T-helper 22 cell (primary cell): Measurements from ENCODE around the gene KASH5.

Experiments
- DNase-seq: peaks from one replicate; pipeline ENCODE4 v3.0.0-alpha.2; 2020; ENCODE audit warnings: low read depth

The KASH5 gene

DNA sequence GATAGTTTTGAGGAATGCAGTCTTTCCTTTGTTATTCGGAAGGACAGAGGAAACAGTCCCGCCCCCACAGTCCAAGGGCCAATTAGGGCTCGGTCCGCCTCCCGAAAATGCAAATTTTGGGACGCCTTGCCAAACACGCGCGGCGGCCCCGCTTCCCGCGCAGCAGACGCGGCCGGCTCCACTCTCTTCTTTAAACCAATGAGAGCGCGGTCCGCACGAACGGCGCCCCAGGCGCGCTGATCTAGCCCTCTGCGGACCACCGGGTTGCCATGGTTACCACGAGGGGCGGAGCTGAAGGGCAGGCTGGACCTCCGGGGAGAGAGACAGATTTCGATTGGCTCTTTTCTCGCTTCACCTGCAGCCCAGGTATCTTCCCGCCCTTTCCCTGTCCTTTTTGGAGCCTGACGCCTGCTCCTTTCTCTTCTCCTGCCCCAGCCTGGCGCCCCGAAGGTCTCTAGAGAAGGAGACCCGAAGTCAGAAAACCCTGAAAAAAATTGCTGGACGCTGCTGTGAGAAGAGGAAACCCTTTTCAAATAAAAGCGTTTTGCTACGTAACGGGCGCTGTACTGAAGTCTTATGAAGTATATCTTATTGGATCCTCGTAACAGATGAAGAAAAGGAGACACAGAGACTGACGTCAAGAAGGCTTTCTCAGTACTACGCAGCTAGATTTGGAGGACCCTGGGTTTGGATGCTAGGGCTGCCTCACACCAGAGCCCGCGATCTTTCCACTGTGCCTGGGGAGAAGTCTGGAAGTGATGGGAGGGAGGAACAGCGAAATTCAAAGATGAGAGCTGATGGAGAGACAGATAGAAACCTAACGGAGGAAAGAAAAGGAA is 33.2 kb downstream of the KASH5 start:
- DNase-seq = no peak

DNA sequence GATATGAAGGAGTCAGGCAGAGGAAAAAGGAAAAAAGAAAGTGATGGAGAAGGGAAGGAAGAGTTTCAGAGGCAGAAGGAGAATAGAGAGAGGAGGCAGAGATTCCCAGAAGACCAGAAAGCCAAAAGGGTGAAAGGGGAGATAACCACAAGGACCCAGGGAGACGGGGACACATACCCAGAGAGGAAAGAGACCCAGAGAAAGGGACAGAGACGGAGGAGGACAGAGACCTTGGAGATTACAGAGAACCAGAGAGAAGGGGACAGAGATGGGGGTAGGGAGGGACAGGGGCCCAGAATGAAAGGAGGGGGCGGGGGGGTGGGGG is 33.8 kb downstream of the KASH5 start:
- DNase-seq = no peak

DNA sequence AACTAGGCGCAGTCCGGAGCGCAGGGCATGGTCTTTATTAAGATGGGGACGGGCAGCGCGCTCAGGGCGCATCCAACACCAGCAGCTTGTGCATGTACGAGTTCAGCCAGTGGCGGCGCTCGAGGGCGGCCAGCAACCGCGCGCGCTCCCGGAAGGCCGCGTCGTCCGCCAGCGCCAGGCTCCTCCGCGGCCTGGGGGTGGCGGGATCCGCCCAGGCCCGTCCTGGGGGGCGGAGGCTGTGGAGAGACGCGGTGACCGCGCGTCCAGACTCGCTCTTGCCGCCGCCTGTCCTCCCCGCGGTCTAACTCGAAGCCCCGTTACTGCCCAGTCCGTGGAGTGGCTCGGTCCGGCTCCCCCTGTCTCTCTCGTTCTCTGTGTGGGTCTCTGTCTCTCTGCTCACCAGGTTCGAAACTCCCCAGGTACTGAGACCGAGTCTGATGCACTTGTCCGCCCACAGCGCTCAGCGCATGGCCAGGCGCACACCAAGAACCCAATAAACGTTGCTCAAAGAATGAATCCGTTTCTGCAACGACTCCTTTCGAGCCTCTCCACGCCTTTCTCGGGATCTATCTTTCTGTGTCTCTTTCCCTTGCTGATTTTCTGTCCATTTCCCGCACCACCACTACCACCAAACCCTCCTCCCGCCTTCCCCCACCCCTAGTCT is 34.5 kb downstream of the KASH5 start:
- peak; percentile 24 for DNase-seq

DNA sequence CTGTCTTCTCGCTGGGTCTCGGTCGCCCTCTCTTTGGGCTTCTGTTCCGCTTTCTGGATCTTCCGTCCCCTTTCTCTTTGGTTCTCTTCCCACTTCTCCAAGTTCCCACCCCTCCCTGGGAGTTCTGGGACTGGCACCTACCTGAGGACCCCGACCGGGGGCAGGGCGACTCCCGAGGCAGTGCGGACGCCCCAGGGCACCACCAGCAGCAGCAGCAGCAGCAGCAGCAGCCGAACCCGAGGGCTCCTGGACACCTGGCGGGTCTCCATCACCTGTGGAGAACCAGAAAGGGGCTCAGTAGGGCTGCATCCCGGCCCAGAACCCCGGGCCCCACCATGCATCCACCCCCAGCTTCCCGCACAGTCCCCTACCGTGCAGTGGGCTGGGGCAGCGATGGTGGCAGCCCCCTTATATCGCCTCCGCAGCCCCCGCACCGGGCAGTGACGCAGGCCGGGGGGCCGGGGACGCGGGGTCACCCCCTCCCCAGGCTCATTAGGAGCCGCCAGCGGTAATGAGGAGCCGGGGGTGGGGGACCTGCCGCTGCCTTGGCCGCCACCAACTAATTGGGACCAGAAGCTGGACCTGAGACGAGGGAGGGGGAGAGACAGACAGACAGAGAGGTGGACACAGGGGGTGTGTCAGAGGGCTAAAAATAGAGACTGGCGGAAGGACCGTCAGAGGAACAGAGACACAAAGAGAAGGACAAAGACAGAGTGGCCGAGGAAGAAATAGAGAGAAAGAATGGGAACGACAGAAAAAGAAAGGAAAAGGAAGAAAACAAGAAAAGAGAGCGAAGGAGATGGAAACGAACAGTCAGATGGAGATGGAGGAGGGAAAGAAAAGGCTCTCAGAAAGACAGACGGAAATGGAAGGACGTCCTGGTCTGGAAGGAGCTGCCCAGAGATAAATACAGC is 35.3 kb downstream of the KASH5 start, which contains the start of gene PTH2:
PTH2 (minus strand) TSS at position 371 of the 914 bp plus-strand sequence; CDS start at position 269, 102 bp downstream.
- no peak for DNase-seq

DNA sequence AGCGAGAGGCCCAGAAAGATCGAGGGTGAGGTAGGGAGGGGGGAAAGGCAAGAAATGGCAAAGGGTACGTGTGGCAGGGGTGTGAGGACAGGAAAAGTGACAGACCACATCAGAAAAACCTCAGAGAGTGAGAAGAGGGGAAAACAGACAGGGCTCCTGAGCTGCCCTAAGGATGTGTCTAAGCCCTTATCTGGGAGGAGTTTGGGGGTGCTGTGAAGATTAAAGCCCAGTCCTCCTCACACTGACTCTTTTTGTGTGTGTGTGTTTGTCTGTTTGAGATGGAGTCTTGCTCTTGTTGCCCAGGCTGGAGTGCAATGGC is 35.9 kb downstream of the KASH5 start:
- no peak for DNase-seq

DNA sequence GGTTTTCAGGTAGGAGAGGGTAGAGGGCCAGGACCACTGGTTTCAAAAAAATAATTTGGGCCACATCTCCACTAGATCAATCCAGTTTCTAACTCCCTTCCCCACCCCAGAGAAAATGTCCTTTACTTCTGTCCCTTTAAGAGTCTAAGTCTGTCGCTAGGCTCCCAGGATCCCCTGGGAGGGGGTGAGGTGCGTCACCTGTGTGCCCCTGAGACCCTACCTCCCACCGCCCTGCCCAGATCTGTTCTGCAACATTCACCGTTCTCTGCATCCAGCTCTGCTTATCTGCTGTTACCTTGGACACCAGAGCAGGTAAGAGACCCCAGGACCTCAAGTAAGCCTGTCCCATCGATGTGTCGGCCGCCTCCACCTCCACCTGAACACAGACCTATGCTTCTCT is 37.1 kb downstream of the KASH5 start, which contains the start of gene GFY:
GFY (plus strand) TSS at position 211 of the 400 bp plus-strand sequence. CDS start 1,043 bp downstream, outside the sequence.
- DNase-seq = no peak

DNA sequence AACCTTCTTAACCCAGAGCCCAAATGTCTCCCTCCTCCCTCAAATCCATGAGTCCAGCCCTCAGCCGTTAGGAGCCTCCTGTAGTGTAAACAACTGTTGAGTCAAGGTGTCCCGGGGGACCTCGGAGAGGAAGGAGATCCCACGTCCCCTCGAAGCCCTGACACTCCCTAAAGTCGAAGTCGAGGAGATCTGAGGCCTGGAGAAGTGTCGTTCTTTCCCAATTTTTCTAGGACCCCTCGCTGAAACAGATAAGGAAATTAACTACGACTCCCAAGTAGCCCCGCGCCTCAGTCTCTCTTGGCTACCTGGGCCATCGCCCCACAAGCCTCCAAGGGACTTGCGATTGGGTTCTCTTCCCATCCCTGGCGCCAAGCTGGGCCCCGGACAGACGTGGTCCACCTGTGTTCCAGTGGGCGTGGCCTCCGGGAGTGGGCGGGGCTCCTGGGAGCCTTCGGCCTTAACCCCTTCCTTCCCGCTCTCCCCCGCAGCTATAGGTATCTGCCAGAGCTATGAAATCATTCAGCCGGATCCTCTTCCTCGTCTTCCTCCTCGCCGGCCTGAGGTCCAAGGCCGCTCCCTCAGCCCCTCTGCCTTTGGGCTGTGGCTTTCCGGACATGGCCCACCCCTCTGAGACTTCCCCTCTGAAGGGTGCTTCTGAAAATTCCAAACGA is 38.0 kb downstream of the KASH5 start:
- DNase-seq = no peak

DNA sequence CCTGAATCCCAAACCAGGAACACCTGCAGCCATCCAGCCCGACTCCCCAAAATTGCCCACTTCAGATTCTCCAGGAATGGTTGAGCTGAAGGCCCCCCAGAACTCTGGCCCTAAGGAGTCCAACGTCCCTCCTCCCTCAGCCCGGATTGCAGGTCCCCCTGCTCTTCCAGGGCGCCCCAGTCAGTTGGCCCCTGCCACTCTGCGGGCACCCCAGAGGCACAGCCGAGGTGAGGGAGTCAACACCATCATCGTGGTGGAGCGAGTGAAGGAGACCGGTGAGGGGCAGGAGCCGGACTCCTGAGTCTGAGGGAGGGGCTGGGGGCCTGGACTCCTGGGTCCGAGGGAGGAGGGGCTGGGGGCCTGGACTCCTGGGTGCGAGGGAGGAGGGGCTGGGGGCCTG is 39.3 kb downstream of the KASH5 start:
- DNase-seq = no peak

DNA sequence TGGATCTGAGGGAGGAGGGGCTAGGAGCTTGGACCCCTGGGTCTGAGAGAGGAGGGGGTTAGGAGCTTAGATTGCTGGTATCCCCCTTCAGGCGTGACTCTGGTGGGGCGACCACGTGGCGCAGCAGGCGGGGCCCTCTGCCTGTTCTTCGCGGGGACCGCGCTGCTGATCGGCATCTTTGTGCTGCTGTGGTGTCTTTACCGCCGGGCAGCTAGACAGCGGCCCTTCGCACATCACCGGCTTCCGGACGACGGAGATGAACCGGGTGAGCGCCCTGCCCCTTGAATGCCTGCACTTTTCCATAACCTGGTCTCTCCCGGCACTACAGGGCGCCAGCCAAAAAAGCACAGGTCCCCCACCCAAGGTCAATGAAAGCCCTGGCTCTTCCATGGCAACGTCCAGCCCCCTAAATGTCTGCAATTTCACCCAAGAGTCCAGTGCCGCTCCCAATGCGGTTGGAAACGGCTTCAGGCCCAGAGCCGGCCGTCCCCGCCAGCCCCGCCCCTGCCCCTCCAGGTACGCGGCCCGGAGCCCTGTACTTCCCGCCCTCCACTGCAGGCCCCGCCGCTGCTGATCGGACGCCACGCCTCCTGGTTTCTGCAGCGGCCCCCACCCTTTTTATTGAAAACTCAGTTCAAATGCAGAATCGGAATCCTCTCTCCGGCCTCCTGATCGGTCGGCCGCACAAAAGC is 40.0 kb downstream of the KASH5 start:
- no peak for DNase-seq

DNA sequence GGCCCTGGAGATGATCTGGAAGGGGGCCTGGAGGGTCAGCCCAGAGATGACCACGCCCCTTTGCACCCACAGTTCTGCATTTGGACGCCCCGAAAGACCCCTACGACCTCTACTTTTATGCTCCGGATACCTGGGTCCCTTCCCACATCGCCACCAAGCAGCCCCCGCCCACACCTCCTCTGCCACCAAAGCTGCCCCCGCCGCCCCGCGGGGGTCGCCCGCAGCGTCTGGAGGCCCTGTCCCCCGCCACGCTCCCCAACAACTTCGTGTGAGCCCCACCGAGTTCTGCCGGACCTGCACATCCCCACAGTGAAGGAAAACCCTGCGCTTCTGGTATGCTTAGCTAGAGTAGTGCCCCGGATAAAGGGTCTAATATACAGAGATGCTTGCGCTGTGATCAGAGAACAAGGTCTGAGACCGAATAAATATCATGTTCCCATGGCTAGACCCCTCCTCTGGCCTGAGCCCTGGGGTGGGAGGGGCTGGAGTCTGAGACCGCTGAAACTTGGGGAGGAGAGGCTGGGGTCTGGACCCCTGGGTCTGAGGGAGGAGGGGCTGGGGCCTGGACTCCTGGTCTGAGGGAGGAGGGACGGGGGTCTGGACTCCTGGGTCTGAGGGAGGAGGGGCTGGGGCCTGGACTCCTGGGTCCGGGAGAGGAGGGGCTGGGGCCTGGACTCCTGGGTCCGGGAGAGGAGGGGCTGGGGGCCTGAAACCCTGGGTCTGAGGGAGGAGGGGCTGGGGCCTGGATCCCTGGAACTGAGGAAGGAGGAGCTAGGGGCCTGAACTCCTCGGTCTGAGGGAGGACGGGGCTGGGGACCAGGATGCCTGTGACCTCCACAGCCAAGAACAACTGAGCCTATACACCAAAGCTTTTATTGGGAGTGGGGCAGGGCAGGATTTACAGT is 40.8 kb downstream of the KASH5 start:
- DNase-seq = no peak

DNA sequence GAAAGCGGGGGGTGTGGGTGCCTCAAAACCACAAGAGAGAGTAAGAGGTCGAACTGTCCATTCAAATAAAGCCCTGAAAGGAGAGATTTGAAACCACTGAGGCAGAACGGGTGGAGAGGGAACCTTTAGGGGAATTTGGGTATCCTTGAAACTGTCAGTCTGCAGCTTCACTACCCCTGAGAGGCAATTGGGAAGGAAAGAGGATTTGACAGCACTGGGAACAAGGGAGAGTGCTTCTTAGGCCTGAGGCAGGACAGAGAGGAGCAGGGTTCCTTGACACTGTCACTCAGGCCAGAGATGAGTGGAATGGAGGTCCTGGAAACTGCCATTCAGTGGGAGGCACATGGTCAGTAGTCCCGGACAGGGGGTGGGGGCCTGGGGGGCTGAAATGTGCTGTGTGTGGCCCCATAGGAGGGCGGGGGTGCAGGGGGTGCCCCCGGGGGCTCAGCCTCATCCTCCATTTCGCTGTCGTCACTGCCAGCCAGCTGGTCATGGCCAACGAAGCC is 42.2 kb downstream of the KASH5 start:
- no peak for DNase-seq

DNA sequence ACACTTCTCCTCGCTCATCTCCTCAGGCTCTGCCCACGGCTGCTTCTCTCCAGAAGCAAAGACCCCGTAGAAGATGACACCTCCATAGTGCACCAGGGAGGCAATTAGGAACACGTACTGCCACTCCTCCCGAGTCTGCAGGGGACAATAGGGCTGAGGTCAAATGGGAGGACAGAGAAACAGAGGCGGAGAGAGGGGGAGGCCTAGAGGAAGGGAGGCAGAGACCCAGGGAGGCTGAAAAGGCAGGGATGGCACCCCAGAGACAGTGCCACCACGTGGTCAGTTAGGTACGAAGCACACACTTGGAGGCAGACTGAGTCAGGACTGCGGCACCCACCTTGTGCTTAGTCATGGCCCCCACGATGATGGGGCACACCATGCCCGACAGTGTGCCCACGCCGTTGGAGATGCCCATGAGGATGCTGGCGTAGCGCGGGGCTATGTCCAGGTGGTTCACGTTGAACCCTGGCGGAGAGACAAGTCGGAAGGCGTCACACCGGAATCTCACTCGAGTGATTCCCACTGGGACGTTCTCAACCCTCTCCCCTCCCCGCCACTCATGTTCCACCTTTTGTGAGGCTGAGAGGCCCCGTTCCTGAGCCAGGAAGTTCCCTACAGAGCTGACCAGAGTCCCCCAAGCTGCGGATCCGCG is 42.8 kb downstream of the KASH5 start:
- no peak for DNase-seq

DNA sequence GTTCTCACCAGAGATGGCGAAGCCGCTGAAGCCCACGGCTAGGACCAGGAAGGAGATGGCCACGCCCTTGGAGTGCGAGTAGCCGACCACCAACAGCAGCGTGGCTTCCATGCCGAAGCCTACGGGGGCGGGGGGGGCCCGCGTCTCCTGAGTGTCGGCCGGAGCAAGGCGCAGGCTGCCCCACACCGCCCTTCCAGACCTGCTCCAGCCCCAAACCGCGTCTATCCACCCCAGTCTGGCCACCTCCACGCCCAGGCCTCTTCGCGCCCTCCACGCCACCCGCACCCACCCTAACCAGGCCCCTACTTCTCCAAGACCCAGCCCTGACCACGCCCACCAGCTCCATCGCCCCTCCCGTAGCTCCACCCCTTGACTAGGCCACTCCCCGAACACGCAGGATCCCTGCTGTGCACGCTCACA is 43.3 kb downstream of the KASH5 start:
- DNase-seq = no peak

DNA sequence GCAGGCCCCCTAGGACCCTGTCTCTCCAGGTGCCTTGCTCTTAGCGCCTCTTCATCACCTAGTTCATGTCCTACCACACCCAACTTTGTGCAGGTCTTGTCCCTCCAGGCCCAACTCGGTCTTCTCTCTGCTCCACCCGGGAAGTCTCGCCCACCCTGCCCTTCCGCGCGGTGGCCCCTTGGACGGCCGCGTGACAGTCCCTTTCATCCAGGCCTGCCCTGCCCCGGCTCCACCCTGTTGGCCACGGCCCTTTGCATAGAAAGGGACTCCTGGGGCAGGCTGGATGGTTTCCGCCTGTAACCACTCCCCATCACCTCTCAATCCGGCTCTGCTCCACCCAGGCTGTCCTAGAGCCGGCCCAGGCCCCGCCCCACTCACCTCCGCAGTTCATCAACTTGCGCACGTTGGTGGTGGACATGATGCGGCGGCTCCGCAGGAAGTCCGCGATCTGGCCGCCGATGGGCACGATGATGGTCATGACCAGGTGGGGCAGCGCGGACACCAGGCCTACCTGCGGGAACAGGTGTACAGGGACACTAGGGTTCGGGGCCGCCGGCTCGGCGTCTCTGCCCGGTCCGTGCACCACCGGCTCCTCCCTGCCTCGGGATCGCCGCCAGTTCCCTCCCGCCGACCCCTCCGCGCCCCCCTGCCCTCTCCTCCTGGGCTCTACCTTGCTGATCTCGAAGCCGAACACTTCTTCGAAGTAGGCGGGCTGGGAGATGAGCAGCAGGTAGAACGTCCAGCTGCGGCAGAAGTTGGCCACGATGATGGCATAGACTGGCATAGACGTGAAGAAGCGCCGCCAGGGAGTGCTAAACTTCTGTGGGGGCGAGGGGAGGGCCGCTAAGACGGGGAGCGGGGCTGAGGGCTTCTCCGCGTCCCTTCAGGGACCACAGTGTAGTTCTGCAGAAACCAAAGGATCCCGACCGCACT is 44.4 kb downstream of the KASH5 start:
- no peak for DNase-seq

DNA sequence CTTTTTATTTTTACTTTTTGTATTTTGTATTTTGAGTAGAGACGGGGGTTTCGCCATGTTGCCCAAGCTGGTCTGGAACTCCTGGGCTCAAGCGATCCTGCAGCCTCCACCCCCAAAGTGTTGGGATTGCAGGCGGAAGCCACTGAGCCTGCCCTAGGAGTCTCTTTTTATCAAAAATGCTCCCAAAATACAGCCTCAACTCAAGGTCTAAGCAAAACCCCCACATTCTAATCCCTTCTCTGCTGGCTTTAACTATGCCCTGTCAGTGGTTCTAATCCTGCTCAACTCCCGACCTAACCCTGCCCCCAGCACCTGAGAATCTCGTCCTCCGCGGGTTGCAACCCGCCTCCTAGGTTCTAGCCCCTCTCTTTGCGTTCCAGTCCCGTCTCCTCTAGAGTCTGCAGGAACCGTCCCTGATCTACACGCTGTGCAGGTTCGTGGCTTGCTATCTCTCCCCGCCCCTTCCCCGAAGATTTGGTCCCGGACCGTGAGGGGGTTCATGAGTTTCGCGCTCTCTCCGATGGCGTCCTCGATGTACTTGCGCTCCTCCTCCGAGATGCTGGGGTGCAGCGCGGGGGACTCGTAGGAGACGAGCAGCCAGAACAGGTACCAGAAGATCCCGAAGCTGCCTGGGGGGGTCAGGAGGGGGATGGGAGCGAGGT is 45.3 kb downstream of the KASH5 start:
- no peak for DNase-seq

DNA sequence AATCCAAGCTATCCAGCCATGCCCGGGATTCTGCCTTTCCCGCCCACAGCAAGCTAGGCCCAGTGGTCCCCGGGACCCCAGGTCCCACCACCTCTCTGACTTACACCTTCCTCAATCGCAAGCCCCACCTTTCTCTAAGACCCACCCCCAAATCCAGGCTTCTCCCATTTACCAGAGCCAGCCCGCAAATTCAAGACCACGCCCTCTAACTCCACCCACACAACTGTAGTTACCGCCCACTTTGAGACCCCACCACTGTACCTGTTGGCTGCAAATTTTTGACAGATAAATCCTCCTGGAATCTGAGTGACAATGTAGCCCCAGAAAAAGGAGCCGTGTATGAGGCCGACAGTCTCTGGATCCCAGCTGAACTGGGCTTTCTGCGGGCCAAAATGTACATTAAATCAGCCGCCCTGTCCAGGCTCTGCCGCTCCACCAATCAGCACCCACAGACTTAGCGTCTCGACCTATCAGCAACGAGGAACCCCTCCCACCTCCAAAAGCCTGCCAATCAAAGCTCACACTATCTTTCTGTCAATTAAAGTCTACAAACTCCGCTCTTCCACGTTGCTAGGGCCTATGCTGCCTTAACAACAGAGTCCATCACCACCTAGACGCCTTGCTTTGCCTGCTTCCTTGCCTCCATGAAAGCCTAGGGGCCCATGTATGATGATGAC is 47.0 kb downstream of the KASH5 start:
- DNase-seq = no peak

DNA sequence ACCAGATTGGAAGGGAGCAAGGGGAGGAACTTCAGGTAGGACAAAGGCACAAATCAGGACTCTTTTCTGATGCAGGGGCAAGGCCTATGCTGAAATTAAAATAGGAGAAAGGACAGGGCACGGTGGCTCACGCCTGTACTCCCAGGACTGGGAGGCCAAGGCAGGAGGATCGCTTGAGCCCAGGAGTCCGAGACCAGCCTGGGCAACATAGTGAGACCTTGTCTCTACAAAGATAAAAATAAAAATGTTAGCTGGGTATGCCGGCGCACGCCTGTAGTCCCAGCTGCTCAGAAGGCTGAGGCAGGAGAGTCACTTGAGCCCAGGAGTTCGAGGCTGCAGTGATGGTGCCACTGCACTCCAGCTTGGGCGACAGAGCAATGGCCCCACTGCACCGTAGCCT is 47.6 kb downstream of the KASH5 start:
- DNase-seq = no peak
